ENCODE data around the gene FXYD2. TPM values are rescaled to one million over a fixed set of nuclear protein-coding genes. Genes with fewer than 3 reads are reported as not detected.

Gene FXYD2
- total and polyA plus RNA-seq, 9 of the 15 experiments (the other 6 are each of a cell fraction or from before 2014, with no cell fraction given): not detected

DNA sequence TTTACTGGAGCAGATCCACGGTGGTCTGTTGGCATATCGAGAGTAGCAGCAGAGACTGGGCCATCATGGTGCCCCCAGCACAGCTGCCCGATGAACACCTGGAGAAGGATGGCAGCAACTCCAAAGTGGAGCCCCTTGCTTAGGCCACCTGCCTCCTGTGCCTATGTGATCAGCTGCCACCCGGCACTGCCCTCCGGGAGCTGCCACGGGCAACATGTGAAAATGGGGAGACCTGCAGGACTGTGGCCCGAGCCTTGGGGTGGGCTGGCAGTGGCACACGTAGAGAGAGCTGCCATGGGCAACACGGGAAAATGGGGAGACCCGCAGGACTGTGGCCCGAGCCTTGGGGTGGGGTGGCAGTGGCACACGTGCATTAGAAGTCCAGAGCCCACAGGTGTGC is 3.1 kb downstream of the FXYD2 start:
- Histone ChIP-seq H4K20me1 (replicated peaks; ENCODE audit: control insufficient read depth, insufficient read depth, low read length) (peaks cover 13% of the 10 kb centered on the region), H3K9me3 (replicated peaks; ENCODE audit: control insufficient read depth, insufficient read depth, low read depth, low read length) (no peaks in the 10 kb centered on the region), H3K79me2 (ENCODE audit: control insufficient read depth, insufficient read depth, low read length) (no peaks in the 10 kb centered on the region), H3K4me3 (no peak overlapping the region), H3K27me3 (ENCODE audit: control insufficient read depth in 2 of 2, insufficient read depth in 2 of 2, low read length in 2 of 2) (peaks cover 11 to 49% of the 10 kb centered on the region in 2 experiments), H2AFZ (ENCODE audit: low read depth, low read length) (no peak overlapping the region), H3K4me1 (replicated peaks in 1 of 2; ENCODE audit: control insufficient read depth in 2 of 2, insufficient read depth in 2 of 2, low read length in 2 of 2) (peaks cover 0 to 26% of the 10 kb centered on the region in 2 experiments; a peak in 3 of 5 replicates), H3K4me2 (ENCODE audit: insufficient read depth, low read length) (no peak overlapping the region), H3K9me1 (ENCODE audit: control insufficient read depth, insufficient read depth, low read length) (peaks cover 2% of the 10 kb centered on the region), H3K9ac (ENCODE audit: insufficient read depth in 1 of 2, low read depth in 2 of 2, low read length in 2 of 2) (no peak overlapping the region; a peak in 1 of 4 replicates), H3K36me3 (ENCODE audit: control insufficient read depth, insufficient read depth, low read length) (no peaks in the 10 kb centered on the region), H3K27ac (ENCODE audit: extremely low read depth, low read depth, low read length) (no peak overlapping the region)
- in situ Hi-C loops (cut with MboI) (loop anchor here (5.0 kb wide), 2 partner anchors 126 to 226 kb away; no protein-coding TSS in a partner anchor), intact Hi-C loops (cut with micrococcal nuclease) (no loop called here)
- POLR2A ChIA-PET: no interaction called here
- DNase-seq (ENCODE audit: extremely low read depth in 1 of 4, low spot score in 3 of 4) (no peak), ATAC-seq (no peak), FAIRE-seq (no peak)
- 21% methylated on average over 12 of the region's 12 CpGs for WGBS (ENCODE audit: insufficient coverage, low coverage, missing lambda C conversion rate)
- no TSS peak for BruUV-seq (replicated peaks)
- no peak for TF ChIP-seq ZNF436 (CRISPR knock-in tag; IDR thresholded peaks at IDR 0.05)
- TF ChIP-seq RFX5 (IDR thresholded peaks at IDR 0.05; ENCODE audit: low read depth, low read length): no peak
- TF ChIP-seq RBM17 (IDR thresholded peaks at IDR 0.05; ENCODE audit: borderline replicate concordance, low read depth, low read length): no peak
- no peak for TF ChIP-seq BCL6 (CRISPR knock-in tag; IDR thresholded peaks at IDR 0.05)
- CTCF ChIA-PET (ENCODE audit: low intra/inter-chr PET ratio): interaction anchor here (0.6 to 3.3 kb wide), 3 partner anchors 125 to 232 kb away, joined by 4 to 32 read pairs (median 25); no protein-coding TSS in a partner anchor

DNA sequence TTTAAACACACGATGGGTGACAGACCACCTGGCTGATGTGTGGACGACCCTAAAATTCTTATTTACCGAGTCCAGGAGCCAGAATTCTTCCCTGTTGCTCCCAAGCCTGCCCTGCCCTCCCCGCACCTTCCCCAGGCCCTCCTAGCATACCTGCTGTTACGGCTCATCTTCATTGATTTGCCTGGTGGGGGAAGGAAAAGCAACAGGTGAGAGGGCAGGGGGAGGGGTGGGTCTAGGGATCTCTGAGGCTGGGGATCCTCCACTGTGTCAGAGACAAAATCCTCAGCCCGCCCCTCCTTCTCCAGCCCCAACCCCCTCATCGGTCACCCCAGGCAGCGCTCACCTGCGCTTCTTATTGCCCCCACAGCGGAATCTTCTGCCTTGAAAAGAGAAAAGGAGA is 4.0 kb downstream of the FXYD2 start:
- no peak for ATAC-seq
- DNase-seq (ENCODE audit: extremely low read depth in 1 of 4, low spot score in 3 of 4): no peak
- Histone ChIP-seq H3K79me2 (ENCODE audit: control insufficient read depth, insufficient read depth, low read length) (no peaks in the 10 kb centered on the region), H3K4me2 (ENCODE audit: insufficient read depth, low read length) (no peak overlapping the region), H3K36me3 (ENCODE audit: control insufficient read depth, insufficient read depth, low read length) (no peaks in the 10 kb centered on the region), H3K9ac (ENCODE audit: insufficient read depth in 1 of 2, low read depth in 2 of 2, low read length in 2 of 2) (no peak overlapping the region), H2AFZ (ENCODE audit: low read depth, low read length) (no peak overlapping the region), H3K9me1 (ENCODE audit: control insufficient read depth, insufficient read depth, low read length) (peaks cover 2% of the 10 kb centered on the region), H3K4me3 (no peak overlapping the region), H3K9me3 (replicated peaks; ENCODE audit: control insufficient read depth, insufficient read depth, low read depth, low read length) (no peaks in the 10 kb centered on the region), H3K27ac (ENCODE audit: extremely low read depth, low read depth, low read length) (no peak overlapping the region), H3K4me1 (replicated peaks in 1 of 2; ENCODE audit: control insufficient read depth in 2 of 2, insufficient read depth in 2 of 2, low read length in 2 of 2) (peaks cover 0 to 35% of the 10 kb centered on the region in 2 experiments; a peak in 3 of 5 replicates), H4K20me1 (replicated peaks; ENCODE audit: control insufficient read depth, insufficient read depth, low read length) (peaks cover 13% of the 10 kb centered on the region), H3K27me3 (ENCODE audit: control insufficient read depth in 2 of 2, insufficient read depth in 2 of 2, low read length in 2 of 2) (peaks cover 9 to 41% of the 10 kb centered on the region in 2 experiments)
- POLR2A ChIA-PET: no interaction called here
- TF ChIP-seq CTBP1 (IDR thresholded peaks at IDR 0.05; ENCODE audit: borderline replicate concordance) (no peak), KLF16 (IDR thresholded peaks at IDR 0.05) (no peak), KAT7 (CRISPR knock-in tag; IDR thresholded peaks at IDR 0.05; ENCODE audit: borderline replicate concordance) (no peak), ARID1B (IDR thresholded peaks at IDR 0.05) (no peak), KAT8 (IDR thresholded peaks at IDR 0.05; ENCODE audit: low read depth) (no peak), HNRNPK (IDR thresholded peaks at IDR 0.05; ENCODE audit: low read depth, low read length, poor library complexity, severe bottlenecking) (no peak)
- TF ChIP-seq, protein P1, sequence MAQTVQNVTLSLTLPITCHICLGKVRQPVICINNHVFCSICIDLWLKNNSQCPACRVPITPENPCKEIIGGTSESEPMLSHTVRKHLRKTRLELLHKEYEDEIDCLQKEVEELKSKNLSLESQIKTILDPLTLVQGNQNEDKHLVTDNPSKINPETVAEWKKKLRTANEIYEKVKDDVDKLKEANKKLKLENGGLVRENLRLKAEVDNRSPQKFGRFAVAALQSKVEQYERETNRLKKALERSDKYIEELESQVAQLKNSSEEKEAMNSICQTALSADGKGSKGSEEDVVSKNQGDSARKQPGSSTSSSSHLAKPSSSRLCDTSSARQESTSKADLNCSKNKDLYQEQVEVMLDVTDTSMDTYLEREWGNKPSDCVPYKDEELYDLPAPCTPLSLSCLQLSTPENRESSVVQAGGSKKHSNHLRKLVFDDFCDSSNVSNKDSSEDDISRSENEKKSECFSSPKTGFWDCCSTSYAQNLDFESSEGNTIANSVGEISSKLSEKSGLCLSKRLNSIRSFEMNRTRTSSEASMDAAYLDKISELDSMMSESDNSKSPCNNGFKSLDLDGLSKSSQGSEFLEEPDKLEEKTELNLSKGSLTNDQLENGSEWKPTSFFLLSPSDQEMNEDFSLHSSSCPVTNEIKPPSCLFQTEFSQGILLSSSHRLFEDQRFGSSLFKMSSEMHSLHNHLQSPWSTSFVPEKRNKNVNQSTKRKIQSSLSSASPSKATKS (CRISPR knock-in tag; IDR thresholded peaks at IDR 0.05): no peak
- in situ Hi-C loops (cut with MboI) (loop anchor here (5.0 kb wide), 2 partner anchors 127 to 227 kb away; no protein-coding TSS in a partner anchor), intact Hi-C loops (cut with micrococcal nuclease) (no loop called here)
- no TSS peak for BruUV-seq (replicated peaks)
- CTCF ChIA-PET (ENCODE audit: low intra/inter-chr PET ratio): interaction anchor here (1.8 to 4.0 kb wide), 3 partner anchors 126 to 232 kb away, joined by 4 to 37 read pairs (median 35); no protein-coding TSS in a partner anchor
- no peak for FAIRE-seq
- WGBS (ENCODE audit: insufficient coverage, low coverage, missing lambda C conversion rate): 14% methylated on average over 4 of the region's 10 CpGs
